Limb (tissue), 2 donors: ENCODE data around the gene GRHL1.

Experiments
- DNase-seq, 2 donors: peaks; one replicate each; pipeline ENCODE4 v3.0.0-alpha.2; 2016; ENCODE audit errors: extremely low spot score in 2 of 2

Gene GRHL1

DNA sequence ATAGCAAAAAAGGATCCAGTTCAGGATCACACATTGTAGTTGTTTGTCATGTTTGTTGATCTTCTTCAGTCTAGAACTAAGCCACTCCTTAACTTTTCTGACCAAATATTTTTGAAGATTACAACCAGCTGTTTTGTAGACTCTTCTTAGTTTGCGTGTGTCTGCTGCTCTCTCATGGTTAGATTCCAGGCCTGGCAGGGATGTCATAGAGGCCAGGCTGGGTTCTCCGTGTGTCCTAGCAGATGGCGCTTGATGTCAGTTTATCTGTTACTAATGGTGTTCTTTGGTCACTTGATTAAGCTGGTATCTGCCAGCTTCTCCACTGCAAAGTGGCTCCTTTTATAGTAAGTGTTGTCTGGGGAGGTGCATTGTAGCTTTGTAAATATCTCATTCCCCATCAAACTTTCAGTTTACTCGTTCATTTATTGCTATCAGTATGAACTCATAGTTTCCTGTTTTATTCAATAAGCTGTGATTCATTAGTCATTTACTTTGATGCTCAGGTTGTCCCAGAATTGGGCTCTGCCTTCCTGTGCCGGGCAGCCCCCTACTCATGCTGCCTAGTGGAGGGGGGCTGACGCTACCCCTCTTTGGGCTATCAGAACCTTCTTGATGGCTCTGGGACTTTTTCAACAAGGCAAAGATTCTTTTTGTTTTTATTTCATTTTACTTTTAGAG, 42.1 kb downstream of the GRHL1 start:
- peak in 1 of 2 donors; percentile 53 for DNase-seq

GRCh38 chr2:9994462-9994861, 43.0 kb downstream of the GRHL1 start:
- DNase-seq, result no peak

GRCh38 chr2:9995059-9995458, 43.6 kb downstream of the GRHL1 start:
- no peak for DNase-seq

- no peak for DNase-seq
These were observed 44.8 kb downstream of the GRHL1 start for GRCh38 chr2:9996321-9996720.

DNA sequence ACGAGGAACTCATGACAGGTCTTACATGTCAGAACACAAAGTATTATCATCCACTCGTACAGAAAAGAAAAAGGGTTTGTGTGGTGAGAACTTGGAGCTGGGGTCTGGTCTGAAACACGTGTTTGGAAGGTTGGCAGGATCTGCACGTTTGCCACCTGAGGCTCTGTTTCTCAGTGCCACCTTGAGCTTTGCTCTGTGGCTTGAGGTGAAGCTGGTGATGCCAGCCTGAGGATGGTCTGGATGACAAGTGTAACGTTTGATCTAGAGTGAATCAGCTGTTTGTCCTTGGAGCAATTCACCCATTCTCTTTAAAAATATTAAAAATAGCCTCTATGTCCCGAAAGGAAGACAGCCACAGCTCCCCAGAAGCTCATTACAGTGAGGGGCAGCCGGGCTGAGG, 46.4 kb downstream of the GRHL1 start:
- no peak for DNase-seq

DNA sequence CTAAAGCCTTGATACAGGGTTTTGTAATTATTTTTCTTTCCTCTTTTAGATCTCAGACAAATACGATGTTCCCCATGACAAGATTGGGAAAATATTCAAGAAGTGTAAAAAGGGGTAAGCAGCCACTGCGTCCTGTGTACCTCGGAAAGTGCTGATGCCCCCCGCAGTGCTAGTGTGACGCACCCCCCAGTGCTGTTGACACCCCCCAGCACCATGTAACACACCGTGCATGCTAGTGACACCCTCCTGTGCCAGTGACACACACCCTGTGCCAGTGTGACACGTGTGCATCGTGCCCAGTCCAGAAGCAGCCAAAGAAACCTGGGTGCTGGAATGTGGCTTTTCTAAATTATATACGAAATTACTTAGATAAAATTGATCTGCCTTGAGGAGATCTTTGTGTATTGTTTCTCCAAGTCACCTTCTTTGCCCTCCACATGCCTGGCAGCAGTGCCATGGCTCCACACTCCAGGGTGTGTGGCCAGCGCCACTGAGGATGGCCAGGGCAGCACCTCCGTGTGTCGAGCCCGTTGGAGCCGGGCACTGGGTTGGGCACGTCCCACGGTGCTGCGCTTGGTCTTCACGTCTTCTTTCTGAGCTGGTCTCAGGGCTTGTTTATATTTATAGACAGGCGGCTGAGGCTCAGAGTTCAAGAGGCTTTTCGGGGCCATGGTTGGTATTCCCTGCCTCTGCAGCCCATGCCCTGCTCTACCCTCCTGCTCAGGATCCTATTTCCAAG, 47.6 kb downstream of the GRHL1 start:
- no peak for DNase-seq

DNA sequence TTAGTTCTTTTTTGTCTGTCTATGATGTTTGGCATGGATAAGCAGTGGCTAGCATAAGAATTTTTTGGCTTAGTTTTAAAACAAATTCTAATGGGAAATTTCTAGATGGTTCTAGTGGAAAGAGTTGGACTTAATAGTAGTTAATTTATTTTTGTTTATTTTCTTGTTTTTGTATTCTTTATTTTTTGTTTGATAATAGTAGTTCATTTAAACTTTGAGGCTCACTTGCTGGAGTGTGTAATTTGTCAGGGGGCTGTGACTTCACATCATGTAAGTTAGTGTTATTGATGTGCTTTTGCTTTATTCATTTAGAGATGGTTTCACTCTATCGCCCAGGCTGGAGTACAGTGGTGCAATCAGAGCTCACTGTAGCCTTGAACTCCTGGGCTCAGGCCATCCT, 48.2 kb downstream of the GRHL1 start:
- DNase-seq, result no peak

DNA sequence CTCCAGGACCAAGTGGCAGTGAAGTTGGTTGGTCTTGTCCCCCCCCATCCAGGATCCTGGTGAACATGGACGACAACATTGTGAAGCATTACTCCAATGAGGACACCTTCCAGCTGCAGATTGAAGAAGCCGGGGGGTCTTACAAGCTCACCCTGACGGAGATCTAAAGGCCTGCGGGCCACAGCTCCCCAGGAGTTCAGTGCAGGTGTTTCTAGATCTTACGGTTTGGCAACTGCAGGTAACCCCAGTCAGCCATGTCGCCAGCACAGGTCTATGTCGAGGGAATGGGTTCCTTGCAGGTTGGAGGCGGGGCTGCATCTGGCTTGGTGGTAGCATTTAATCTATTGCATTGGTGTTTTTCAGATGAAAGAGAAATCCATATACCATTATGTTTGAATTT, 49.0 kb downstream of the GRHL1 start:
- no peak for DNase-seq

DNA sequence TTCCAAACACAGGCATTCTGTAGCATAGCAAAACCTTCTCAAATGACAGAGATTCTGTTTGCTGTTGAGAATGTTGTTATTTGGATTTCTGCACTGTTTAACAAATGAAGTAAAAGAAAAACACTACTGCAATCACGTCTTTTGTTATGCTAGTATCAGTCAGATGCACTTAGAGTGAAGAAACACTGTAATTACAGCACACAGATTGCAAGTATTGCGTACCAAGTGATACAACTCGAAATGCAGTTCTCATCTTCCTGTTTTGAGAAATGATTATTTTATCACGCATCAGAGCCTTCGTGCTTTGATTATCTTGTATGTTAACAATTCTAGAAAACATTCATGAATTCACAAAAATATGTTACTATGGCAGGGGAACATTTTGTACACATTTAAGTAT, 50.1 kb downstream of the GRHL1 start:
- DNase-seq, result no peak

DNA sequence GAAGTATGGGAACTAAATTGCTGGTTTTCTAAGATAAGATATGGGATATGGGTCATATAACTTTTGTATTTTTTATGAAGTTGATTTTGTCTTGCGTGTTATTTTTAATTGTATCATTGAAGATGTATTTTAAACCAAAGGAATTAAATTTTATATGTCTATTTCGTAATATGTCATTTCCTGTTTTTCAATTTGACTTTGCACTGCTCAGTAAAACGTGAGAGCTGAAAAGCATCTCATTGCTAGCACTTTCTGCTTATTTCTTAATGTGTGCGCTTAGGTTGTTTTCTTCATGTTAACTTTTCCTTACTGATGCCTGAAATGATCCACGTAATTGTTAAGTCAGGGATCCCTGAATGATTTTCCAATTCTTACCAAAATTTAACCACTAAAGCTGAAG, 50.6 kb downstream of the GRHL1 start:
- DNase-seq, result no peak

DNA sequence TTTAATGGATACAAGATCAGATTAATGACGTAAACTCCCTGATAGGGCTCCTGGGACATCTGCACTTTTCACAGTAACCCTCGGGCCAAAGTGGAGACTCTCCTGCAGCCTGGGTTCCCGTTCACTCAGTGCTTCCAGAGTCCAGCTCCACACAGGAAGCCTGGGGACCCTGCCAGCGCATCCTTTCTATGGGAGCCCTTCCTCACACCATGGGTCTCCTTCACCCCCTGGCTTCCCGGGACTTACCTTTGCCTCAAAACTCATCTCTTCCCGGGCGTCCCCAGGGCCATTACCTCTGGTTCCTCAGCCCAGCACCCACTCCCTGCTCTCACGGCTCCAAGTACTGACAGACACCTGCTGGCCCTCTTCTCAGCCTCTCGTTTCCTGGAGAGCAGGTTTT, 51.2 kb downstream of the GRHL1 start:
- no peak for DNase-seq

GRCh38 chr2:10003206-10004125, 52.0 kb downstream of the GRHL1 start:
- no peak for DNase-seq

DNA sequence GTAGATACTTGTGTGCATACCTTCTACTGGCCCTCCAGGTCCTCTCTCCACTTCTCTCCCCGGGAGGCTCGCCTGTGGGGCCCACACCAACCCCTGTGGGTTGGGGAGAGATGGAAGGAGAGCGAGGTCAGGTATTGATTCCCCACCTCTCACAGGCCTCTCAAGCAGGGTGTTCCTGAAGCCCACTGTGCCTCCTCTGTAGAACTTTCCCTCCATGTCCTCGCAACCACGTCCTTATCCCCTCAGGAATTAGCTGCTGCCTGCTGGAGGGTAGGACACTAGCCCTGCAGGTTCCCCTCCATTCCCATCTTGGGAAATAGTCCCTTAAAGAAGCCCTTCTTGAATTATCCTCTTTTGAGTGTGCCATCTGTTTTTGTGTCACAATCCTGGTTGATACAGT, 52.9 kb downstream of the GRHL1 start:
- DNase-seq, result no peak

DNA sequence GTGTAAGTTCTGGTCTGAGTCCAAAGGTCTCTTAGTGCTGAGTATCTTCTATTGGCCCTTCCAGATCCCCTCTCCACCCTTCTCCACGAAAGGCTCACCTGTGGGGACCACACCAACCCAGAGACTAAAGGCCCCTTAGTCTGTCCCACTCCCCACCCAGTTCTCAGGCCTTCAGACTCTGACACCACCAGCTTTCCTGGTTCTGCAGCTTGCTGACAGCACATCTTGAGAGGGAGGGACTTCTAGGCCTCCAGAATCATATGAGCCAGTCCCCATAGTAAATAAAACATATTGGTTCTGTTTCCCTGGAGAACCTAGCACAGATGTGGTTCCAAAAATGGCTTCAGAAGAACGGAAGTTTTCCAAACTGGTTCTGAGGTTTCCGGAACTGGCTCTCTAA, 53.3 kb downstream of the GRHL1 start:
- DNase-seq, result no peak

DNA sequence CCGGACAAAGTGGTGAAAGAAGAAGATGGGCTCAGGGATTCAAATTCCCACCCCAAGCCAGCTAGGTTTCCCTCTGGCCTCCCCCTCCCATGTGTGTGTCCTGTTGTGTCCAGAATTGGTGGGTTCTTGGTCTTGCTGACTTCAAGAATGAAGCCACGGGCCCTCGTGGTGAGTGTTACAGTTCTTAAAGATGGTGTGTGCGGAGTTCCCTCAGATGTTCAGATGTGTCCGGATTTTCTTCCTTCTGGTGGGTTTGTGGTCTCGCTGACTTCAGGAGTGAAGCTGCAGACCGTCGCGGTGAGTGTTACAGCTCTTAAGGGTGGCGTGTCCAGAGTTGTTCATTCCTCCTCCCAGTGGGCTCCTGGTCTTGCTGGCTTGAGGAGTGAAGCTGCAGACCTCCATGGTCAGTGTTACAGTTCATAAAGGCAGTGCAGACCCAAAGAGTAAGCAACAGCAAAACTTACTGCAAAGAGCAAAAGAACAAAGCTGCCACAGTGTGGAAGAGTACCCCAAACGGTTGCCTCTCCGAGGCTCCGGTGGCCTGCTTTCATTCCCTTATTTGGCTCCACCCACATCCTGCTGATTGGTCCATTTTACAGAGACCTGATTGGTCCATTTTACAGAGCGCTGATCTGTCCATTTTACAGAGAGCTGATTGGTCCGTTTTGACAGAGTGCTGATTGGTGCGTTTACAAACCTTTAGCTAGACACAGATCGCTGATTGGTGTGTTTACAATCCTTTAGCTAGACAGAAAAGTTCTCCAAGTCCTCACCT, 54.2 kb downstream of the GRHL1 start:
- DNase-seq, result no peak

DNA sequence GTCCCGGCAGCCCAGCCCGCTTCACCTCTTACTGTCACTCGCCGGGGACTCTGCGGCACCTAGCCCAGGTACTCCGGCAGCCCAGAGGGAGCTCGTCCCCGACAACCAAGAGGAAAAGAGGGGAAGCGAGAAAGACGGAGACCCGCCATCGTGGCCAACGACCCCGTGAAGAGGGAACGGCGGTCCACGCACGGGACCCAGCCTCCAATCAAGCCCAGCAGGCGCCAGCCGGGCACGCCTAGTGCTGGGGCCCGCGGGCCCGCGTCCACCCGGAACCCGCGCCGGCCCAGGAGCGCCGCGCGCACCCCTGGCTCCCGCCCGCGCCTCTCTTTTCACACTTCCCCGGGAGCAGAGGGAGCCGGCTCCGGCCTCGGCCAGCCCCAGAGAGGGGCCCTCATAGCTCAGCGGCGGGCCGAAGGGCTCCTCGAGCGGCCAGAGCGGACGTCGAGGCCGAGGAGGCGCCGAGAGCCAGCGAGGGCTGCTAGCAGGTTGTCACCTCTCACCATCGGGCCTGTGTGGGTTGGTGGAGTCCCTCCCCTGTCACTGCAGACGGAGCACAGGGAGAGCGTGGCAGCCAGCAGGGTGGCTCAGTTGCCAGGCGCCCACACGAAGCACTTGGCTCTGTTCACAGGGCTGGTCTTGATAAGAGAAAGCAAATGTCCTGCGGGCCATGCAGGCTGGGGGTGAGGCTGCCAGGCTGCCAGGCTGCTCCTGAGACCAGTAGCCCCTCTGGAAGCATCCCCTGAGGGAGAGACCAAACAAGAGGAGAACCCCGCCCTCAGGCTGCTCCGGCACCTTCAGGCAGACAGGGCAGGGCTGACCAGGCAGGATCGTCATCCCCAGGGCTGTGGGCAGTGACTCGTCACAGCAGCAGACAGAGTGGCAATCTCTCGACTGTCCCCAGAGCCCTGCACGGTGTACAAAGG, 55.0 kb downstream of the GRHL1 start:
- peak in 1 of 2 donors; percentile 55 for DNase-seq

GRCh38 chr2:10007435-10007834, 55.9 kb downstream of the GRHL1 start:
- DNase-seq, result no peak

DNA sequence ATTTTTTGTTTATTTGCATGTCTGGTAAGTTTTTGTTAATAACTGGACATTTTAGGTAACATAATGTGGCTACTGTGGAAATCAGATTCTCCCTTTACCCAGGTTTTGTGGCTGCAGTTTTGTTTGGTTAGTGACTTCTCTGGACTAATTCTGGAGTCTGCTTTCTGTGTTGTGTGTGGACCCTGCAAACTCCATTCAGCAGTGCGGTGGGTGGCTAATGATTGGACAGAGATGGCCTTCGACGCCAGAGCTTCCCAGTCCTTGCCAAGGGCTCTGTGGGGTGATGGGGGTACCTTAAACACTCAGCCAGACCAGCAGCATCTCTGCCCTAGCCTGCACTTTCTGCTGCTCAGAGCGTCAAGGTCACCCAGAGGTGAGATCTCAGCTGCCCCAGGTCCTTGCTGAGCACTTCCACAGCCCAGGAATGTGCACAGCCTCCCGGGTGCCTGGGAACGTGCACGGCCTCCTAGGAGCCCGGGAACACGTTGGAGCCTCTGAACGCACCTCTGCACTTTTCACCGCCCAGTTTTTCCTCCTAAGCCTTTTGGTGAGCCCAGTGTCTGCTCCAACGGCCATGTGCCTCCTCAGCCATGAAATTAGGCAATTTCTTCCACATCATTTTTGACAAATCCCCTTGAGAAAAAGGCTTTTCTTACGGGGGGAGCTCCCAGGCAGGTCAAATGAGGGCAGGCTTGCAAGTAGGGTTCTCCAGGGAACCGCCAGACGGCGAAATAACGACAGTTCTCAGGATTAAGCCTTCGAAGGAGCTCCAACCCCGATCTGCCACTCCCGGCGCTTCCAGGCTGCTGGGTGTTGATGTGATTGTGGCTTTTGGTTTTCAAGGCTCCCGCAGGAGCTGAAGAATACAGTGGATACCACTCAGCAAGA, 56.7 kb downstream of the GRHL1 start:
- DNase-seq, result no peak

GRCh38 chr2:10008809-10009176, 57.3 kb downstream of the GRHL1 start:
- no peak for DNase-seq
